SK-N-SH treated with all-trans-retinoic acid at 6 μM for 48 hours (cell line): Measurements from ENCODE around the gene NKX6-2.

Experiments used
- ATAC-seq: fragments of 200-7000 bp; cut with Tn5 transposase; 3 replicates; pipeline ENCODE4 v1.9.1; 2020; ENCODE audit warnings: mild to moderate bottlenecking, moderate library complexity
- ARNTL ChIP-seq: fragments of 450-650 bp; formaldehyde crosslinking; IDR thresholded peaks from 2 replicates; pipeline ENCODE4 v1.5.0; 2020; ENCODE audit warnings: low read depth, mild to moderate bottlenecking, moderate library complexity, borderline replicate concordance
- CSDC2 ChIP-seq: fragments of 250-450 bp; sonication (Bioruptor Pico); IDR thresholded peaks from 2 replicates; pipeline ENCODE4 v1.5.0; 2020; ENCODE audit warnings: mild to moderate bottlenecking, moderate library complexity
- ESRRG ChIP-seq: fragments of 250-450 bp; sonication (Bioruptor Pico); IDR thresholded peaks from 2 replicates; pipeline ENCODE4 v1.6.1; 2021; ENCODE audit warnings: mild to moderate bottlenecking
- ISL1 ChIP-seq: fragments of 250-450 bp; sonication (Bioruptor Pico); IDR thresholded peaks from 2 replicates; pipeline ENCODE4 v2.1.2; 2022; ENCODE audit warnings: mild to moderate bottlenecking, moderate library complexity
- OSR1 ChIP-seq: fragments of 250-450 bp; sonication (Bioruptor Pico); IDR thresholded peaks from 2 replicates; pipeline ENCODE4 v1.8.0; 2022; ENCODE audit warnings: moderate library complexity, mild to moderate bottlenecking, inconsistent platforms
- PATZ1 ChIP-seq: fragments of 250-450 bp; sonication (Bioruptor Pico); IDR thresholded peaks from 2 replicates; pipeline ENCODE4 v1.8.0; 2020; ENCODE audit warnings: mild to moderate bottlenecking, moderate library complexity, borderline replicate concordance
- PPARA ChIP-seq: fragments of 250-450 bp; sonication (Bioruptor Pico); IDR thresholded peaks from 2 replicates; pipeline ENCODE4 v1.5.0; 2020; ENCODE audit warnings: mild to moderate bottlenecking, borderline replicate concordance
- RARB ChIP-seq: fragments of 250-450 bp; sonication (Bioruptor Pico); IDR thresholded peaks from 2 replicates; pipeline ENCODE4 v1.8.0; 2021; ENCODE audit warnings: mild to moderate bottlenecking, moderate library complexity
- SNAI2 ChIP-seq: fragments of 250-450 bp; sonication (Bioruptor Pico); IDR thresholded peaks from 2 replicates; pipeline ENCODE4 v1.5.0; 2020; ENCODE audit warnings: mild to moderate bottlenecking, moderate library complexity
- TCF4 ChIP-seq: fragments of 250-450 bp; sonication (Bioruptor Pico); IDR thresholded peaks from 2 replicates; pipeline ENCODE4 v1.8.0; 2021; ENCODE audit warnings: mild to moderate bottlenecking, moderate library complexity, borderline replicate concordance
- TSHZ2 ChIP-seq: fragments of 250-450 bp; sonication (Bioruptor Pico); IDR thresholded peaks from 2 replicates; pipeline ENCODE4 v1.5.0; 2020; ENCODE audit warnings: mild to moderate bottlenecking, moderate library complexity
- ZFP3 ChIP-seq: fragments of 250-450 bp; sonication (Bioruptor Pico); IDR thresholded peaks from 2 replicates; pipeline ENCODE4 v1.5.0; 2020; ENCODE audit warnings: mild to moderate bottlenecking, moderate library complexity
- ZFP30 ChIP-seq: fragments of 450-650 bp; formaldehyde crosslinking; IDR thresholded peaks from 2 replicates; pipeline ENCODE4 v1.5.0; 2022; ENCODE audit warnings: mild to moderate bottlenecking, moderate library complexity
- ZNF565 ChIP-seq: fragments of 450-650 bp; formaldehyde crosslinking; conservative IDR thresholded peaks from 2 replicates; pipeline ENCODE4 v1.5.0; 2020; ENCODE audit warnings: low read depth, mild to moderate bottlenecking, moderate library complexity
- ZNF70 ChIP-seq: fragments of 450-650 bp; formaldehyde crosslinking; IDR thresholded peaks from 2 replicates; pipeline ENCODE4 v1.5.0; 2020; ENCODE audit warnings: mild to moderate bottlenecking, moderate library complexity
- ZNF8 ChIP-seq: fragments of 450-650 bp; formaldehyde crosslinking; IDR thresholded peaks from 2 replicates; pipeline ENCODE4 v1.5.0; 2020; ENCODE audit warnings: mild to moderate bottlenecking, moderate library complexity
- TF ChIP-seq, protein P1 (sequence below): fragments of 250-450 bp; sonication (Bioruptor Pico); IDR thresholded peaks from 2 replicates; pipeline ENCODE4 v1.5.1; 2021; ENCODE audit warnings: mild to moderate bottlenecking, moderate library complexity

Gene NKX6-2

DNA sequence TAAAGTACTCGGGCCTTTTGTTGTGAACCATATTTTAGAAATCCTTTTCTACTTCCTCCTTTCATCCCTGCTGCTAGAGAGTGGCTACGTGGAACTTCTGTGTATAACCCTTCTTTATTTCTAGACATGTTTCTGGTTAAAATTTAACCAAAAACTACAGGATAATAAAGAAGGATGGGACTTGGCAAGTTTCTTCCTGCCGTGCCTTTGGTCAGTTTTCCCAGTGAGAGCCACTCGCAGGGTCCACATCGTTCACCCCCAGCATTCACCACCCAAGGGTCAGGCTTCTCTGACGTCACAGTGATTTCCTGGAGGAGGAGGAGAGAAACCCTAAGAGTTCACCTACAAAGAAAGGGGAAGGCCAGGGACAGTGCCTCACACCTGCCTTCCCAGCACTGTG lies 45.4 kb downstream of the NKX6-2 start:
- TF ChIP-seq ARNTL = no peak
- no peak for TF ChIP-seq TCF4 (CRISPR knock-in tag)
- no peak for TF ChIP-seq ESRRG (CRISPR knock-in tag)

GRCh38 chr10:132739225-132739613 lies 46.7 kb downstream of the NKX6-2 start:
- ATAC-seq = no peak
- TF ChIP-seq ZNF565 (CRISPR knock-in tag) (no peak), PPARA (CRISPR knock-in tag) (no peak), ZFP30 (no peak), SNAI2 (no peak), ZNF8 (CRISPR knock-in tag) (no peak), OSR1 (no peak), PATZ1 (CRISPR knock-in tag) (no peak), RARB (CRISPR knock-in tag) (no peak), CSDC2 (CRISPR knock-in tag) (no peak), TCF4 (CRISPR knock-in tag) (no peak), TSHZ2 (CRISPR knock-in tag) (no peak), ZNF70 (no peak)
- TF ChIP-seq, protein P1, sequence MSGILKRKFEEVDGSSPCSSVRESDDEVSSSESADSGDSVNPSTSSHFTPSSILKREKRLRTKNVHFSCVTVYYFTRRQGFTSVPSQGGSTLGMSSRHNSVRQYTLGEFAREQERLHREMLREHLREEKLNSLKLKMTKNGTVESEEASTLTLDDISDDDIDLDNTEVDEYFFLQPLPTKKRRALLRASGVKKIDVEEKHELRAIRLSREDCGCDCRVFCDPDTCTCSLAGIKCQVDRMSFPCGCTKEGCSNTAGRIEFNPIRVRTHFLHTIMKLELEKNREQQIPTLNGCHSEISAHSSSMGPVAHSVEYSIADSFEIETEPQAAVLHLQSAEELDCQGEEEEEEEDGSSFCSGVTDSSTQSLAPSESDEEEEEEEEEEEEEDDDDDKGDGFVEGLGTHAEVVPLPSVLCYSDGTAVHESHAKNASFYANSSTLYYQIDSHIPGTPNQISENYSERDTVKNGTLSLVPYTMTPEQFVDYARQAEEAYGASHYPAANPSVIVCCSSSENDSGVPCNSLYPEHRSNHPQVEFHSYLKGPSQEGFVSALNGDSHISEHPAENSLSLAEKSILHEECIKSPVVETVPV (CRISPR knock-in tag) = no peak

More for the DNA sequence above, 45.4 kb downstream of the NKX6-2 start:
- no peak for ATAC-seq

- no peak for TF ChIP-seq ZFP30
- no peak for TF ChIP-seq PATZ1 (CRISPR knock-in tag)
- TF ChIP-seq ZFP3 (CRISPR knock-in tag) = no peak
- no peak for TF ChIP-seq TCF4 (CRISPR knock-in tag)
- no peak for TF ChIP-seq SNAI2
- TF ChIP-seq TSHZ2 (CRISPR knock-in tag) = no peak
- TF ChIP-seq, protein P1 (CRISPR knock-in tag) = no peak
- no peak for TF ChIP-seq ISL1 (CRISPR knock-in tag)
- ATAC-seq = no peak
Measured at GRCh38 chr10:132738454-132739224, 47.3 kb downstream of the NKX6-2 start.
